ENCODE measurements around the gene ENTPD2.

Gene ENTPD2

DNA sequence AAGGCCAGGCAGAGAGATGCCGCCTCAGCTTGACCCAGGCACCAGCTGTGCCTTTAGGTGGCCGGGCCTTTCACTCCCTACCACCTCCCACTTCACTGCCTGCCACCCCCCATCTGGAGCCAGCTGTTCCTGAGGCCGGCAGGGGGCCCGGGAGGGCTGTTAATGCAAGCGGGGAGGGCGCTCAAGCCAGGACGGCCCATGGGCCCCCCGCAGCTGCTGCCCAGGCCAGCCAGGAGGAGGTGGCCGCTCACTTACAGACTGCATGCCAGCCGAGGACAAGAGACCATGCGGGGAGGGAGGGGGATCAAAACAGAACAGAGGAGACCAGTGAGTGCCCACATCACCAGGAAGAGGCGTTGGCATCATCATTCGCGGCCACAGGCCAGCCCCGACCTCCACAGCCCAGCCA is 30.3 kb downstream of the ENTPD2 start:
- H3K27me3 ChIP-seq (ENCODE audit: control insufficient read depth, insufficient read depth, low read length): peaks cover 17% of the 10 kb centered on the region
- H3K9ac ChIP-seq (ENCODE audit: low read length): no peak overlapping the region
- no peaks in the 10 kb centered on the region for H3K9me3 ChIP-seq (ENCODE audit: control insufficient read depth, insufficient read depth, low read depth, low read length)
- no peak overlapping the region for H3K27ac ChIP-seq (ENCODE audit: low read depth, low read length)
- no peaks in the 10 kb centered on the region for H3K36me3 ChIP-seq (ENCODE audit: control insufficient read depth, insufficient read depth, low read length)
- H3K4me1 ChIP-seq (ENCODE audit: control insufficient read depth, insufficient read depth, low read length): peaks cover 3% of the 10 kb centered on the region; the same call in 1 of the 2 replicates
- no peak overlapping the region for H3K4me3 ChIP-seq (ENCODE audit: low read depth, low read length)

DNA sequence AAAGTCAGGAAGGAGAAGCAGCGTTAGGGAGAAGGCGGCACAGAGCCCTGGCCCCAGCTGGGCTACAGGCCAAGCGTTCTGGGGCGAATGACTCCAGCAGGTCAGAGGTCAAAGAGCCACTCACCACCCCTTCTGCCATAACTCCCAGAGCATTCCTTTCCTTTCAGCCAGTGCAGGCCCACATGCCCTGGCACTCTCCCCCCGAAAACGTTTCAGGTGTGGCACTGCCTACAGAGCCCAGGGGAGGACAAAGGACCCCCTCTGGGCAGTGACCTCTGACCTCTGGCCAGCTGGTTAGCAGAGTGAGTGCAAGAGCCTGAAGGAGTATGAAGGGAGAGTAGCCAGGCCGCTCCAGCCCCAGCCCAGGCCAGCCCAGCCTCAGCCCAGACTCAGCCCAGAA is 30.7 kb downstream of the ENTPD2 start:
- H3K9me3 ChIP-seq (ENCODE audit: control insufficient read depth, insufficient read depth, low read depth, low read length): no peaks in the 10 kb centered on the region
- peaks cover 13% of the 10 kb centered on the region for H3K27me3 ChIP-seq (ENCODE audit: control insufficient read depth, insufficient read depth, low read length)
- no peaks in the 10 kb centered on the region for H3K36me3 ChIP-seq (ENCODE audit: control insufficient read depth, insufficient read depth, low read length)
- no peak overlapping the region for H3K27ac ChIP-seq (ENCODE audit: low read depth, low read length)
- peaks cover 3% of the 10 kb centered on the region; the same call in 1 of the 2 replicates for H3K4me1 ChIP-seq (ENCODE audit: control insufficient read depth, insufficient read depth, low read length)
- no peak overlapping the region for H3K4me3 ChIP-seq (ENCODE audit: low read depth, low read length)
- no peak overlapping the region for H3K9ac ChIP-seq (ENCODE audit: low read length)

DNA sequence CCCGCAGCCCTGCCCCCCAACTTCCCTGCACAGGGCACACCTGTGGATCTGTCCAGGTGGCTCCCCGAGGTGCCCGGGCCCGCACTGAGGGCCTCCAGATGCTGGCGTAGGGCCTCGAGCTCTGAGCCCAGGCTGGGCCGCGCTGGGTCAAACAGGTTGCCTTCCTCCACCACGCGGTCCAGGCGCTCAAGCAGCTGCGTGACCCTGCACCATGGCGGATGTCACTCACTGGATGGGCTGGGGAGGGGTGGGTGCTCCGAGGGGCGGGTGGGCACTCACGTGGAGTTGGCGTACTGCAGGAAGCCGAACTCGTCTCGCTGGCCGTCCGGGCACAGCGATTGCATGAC is 31.2 kb downstream of the ENTPD2 start:
- H3K27ac ChIP-seq (ENCODE audit: low read depth, low read length): no peak overlapping the region
- no peak overlapping the region for H3K4me3 ChIP-seq (ENCODE audit: low read depth, low read length)
- peaks cover 3% of the 10 kb centered on the region; the same call in 1 of the 2 replicates for H3K4me1 ChIP-seq (ENCODE audit: control insufficient read depth, insufficient read depth, low read length)
- H3K9me3 ChIP-seq (ENCODE audit: control insufficient read depth, insufficient read depth, low read depth, low read length): no peaks in the 10 kb centered on the region
- peaks cover 13% of the 10 kb centered on the region for H3K27me3 ChIP-seq (ENCODE audit: control insufficient read depth, insufficient read depth, low read length)
- H3K36me3 ChIP-seq (ENCODE audit: control insufficient read depth, insufficient read depth, low read length): no peaks in the 10 kb centered on the region
- H3K9ac ChIP-seq (ENCODE audit: low read length): no peak overlapping the region

DNA sequence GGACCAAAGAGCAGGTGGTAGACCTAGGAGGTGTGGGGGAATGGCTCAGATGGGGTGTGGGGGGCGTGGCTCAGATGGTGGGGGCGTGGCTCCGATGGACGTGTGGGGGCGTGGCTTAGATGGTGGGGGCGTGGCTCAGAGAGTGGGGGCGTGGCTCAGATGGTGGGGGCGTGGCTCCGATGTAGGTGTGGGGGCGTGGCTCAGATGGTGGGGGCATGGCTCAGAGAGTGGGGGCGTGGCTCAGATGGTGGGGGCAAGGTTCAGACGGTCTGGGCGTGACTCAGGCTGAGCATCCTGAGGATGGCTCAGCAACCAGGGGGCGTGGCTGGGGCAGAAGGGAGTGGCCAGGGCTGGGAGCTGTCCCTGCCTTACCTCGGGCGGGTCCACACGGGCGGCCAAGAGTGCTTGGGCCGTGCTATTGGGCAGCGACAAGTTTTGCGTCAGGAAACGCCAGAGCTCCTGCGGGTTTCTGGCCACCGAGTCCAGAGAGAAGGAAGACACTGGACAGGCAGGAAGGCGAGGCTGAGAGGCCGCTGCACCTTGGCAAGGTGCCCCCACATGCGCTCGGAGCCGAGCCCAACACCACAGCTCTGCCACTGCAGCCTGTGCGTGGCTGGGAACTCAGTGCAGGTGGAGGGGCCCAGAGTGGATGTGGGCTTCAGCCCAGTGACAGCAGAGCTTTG is 31.7 kb downstream of the ENTPD2 start:
- H3K9ac ChIP-seq (ENCODE audit: low read length): no peak overlapping the region
- H3K4me1 ChIP-seq (ENCODE audit: control insufficient read depth, insufficient read depth, low read length): peaks cover 3% of the 10 kb centered on the region; the same call in 1 of the 2 replicates
- no peaks in the 10 kb centered on the region for H3K9me3 ChIP-seq (ENCODE audit: control insufficient read depth, insufficient read depth, low read depth, low read length)
- 0 out of 2 replicates have a peak, but pooled peaks cover 3% of the 10 kb centered on the region for H3K36me3 ChIP-seq (ENCODE audit: control insufficient read depth, insufficient read depth, low read length)
- peaks cover 7% of the 10 kb centered on the region for H3K27me3 ChIP-seq (ENCODE audit: control insufficient read depth, insufficient read depth, low read length)
- H3K27ac ChIP-seq (ENCODE audit: low read depth, low read length): no peak overlapping the region
- no peak overlapping the region for H3K4me3 ChIP-seq (ENCODE audit: low read depth, low read length)

DNA sequence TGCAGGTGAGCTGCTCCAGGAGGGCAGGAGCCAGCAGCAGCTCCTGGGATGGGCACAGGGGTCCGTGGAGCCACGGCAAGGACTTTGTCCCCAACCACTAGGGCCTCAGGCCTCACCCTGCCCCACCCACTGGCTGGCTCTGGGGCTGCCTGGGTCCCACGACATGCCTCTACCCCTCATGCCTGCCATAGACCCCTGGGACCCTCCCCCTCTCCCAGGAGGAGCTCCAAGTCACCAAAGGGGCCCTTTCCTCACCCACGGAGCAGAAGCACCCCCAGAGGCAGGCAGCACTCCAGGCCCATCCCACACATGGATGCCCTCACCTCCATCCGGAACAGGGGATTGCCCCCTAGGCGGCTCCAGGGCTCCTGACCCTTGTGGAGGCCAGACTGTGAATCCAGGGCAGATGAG is 32.3 kb downstream of the ENTPD2 start:
- no peak overlapping the region for H3K27ac ChIP-seq (ENCODE audit: low read depth, low read length)
- H3K27me3 ChIP-seq (ENCODE audit: control insufficient read depth, insufficient read depth, low read length): peaks cover 2% of the 10 kb centered on the region; the same call in 1 of the 2 replicates
- no peak overlapping the region for H3K4me3 ChIP-seq (ENCODE audit: low read depth, low read length)
- no peaks in the 10 kb centered on the region for H3K9me3 ChIP-seq (ENCODE audit: control insufficient read depth, insufficient read depth, low read depth, low read length)
- no peak overlapping the region for H3K9ac ChIP-seq (ENCODE audit: low read length)
- H3K36me3 ChIP-seq (ENCODE audit: control insufficient read depth, insufficient read depth, low read length): 0 out of 2 replicates have a peak, but pooled peaks cover 4% of the 10 kb centered on the region
- H3K4me1 ChIP-seq (ENCODE audit: control insufficient read depth, insufficient read depth, low read length): peaks cover 3% of the 10 kb centered on the region; the same call in 1 of the 2 replicates

DNA sequence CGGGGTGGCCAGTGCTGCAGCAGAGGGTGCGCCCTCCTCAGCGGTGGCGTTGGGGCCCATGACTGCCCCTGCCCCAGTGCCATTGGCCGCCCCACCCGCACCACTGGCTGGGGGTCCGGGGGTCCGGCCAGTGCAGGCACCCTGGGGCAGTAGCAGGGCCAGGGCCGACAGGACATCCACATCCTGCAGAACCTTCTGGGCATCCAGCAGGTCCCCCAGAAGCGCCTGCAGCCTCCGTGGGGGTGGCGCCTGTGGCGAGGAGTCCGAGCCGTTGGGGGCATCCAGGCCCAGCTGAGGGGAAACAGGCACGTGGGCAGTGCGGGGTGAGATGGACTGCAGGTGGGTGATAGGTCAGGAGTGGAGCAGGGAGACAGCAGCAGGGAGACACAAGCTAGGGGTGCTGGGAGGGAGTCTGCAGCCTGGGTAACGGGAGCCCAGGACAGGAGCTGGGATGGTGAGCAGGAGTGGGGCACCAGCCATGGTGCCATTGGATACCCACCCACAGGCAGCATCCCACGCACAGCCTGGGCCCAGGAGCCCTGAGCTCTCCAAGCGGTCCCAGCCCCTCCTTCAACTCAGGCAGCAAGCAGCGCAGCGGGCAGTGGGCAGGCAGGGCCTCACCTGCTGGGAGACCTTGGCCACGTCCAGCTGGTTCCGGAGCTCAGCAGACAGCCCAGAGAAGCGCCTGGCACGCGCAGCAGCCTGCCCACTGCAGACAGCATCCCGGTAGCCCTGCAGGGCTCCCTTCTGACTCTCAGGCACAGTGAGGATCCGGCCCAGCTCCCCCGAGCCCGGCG is 32.9 kb downstream of the ENTPD2 start:
- Histone ChIP-seq H3K9ac (ENCODE audit: low read length) (no peak overlapping the region), H3K4me1 (ENCODE audit: control insufficient read depth, insufficient read depth, low read length) (peaks cover 3% of the 10 kb centered on the region; the same call in 1 of the 2 replicates), H3K9me3 (ENCODE audit: control insufficient read depth, insufficient read depth, low read depth, low read length) (no peaks in the 10 kb centered on the region), H3K27me3 (ENCODE audit: control insufficient read depth, insufficient read depth, low read length) (no peaks in the 10 kb centered on the region), H3K4me3 (ENCODE audit: low read depth, low read length) (no peak overlapping the region), H3K27ac (ENCODE audit: low read depth, low read length) (no peak overlapping the region), H3K36me3 (ENCODE audit: control insufficient read depth, insufficient read depth, low read length) (0 out of 2 replicates have a peak, but pooled peaks cover 4% of the 10 kb centered on the region)

DNA sequence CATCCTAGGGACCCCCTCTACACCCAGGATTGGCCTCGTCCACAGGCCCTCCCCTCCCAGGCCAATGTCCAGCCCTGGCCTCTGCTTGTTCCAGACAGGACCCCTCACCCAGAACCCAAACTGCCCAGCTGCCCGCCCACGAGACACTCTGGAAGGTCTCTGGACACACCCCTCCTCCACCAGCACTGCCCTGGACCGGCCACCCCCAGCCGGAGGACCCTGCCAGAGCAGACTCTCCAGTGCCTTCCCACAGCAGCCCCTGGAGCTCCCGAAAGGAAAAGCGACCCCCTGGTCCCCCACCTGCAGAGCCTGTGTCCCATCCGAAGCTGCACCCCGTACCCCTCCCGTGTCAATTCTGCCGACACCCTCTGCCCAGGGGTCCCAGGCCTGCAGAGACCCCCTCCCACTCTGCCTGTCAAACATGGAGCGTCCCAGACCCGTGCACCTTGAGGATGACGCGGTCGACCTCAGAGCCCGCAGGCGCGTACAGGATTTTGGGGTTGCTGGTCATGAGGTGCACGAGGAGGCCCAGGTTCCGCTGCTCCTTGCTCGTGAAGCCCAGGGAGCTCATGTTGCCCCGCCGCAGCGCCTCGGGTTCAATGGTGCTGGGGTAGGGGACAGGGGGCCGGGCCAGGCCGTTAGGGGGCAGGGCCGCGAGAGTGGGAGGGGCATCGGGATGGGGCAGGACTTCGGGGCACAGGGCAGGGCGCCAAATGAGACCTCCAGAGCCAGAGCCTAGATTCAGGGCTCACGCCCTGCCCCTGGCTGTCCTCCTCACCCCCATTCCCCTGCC is 33.8 kb downstream of the ENTPD2 start:
- Histone ChIP-seq H3K9me3 (ENCODE audit: control insufficient read depth, insufficient read depth, low read depth, low read length) (no peaks in the 10 kb centered on the region), H3K4me1 (ENCODE audit: control insufficient read depth, insufficient read depth, low read length) (peaks cover 3% of the 10 kb centered on the region; the same call in 1 of the 2 replicates), H3K4me3 (ENCODE audit: low read depth, low read length) (no peak overlapping the region), H3K9ac (ENCODE audit: low read length) (no peak overlapping the region), H3K36me3 (ENCODE audit: control insufficient read depth, insufficient read depth, low read length) (0 out of 2 replicates have a peak, but pooled peaks cover 4% of the 10 kb centered on the region), H3K27ac (ENCODE audit: low read depth, low read length) (no peak overlapping the region), H3K27me3 (ENCODE audit: control insufficient read depth, insufficient read depth, low read length) (no peaks in the 10 kb centered on the region)

DNA sequence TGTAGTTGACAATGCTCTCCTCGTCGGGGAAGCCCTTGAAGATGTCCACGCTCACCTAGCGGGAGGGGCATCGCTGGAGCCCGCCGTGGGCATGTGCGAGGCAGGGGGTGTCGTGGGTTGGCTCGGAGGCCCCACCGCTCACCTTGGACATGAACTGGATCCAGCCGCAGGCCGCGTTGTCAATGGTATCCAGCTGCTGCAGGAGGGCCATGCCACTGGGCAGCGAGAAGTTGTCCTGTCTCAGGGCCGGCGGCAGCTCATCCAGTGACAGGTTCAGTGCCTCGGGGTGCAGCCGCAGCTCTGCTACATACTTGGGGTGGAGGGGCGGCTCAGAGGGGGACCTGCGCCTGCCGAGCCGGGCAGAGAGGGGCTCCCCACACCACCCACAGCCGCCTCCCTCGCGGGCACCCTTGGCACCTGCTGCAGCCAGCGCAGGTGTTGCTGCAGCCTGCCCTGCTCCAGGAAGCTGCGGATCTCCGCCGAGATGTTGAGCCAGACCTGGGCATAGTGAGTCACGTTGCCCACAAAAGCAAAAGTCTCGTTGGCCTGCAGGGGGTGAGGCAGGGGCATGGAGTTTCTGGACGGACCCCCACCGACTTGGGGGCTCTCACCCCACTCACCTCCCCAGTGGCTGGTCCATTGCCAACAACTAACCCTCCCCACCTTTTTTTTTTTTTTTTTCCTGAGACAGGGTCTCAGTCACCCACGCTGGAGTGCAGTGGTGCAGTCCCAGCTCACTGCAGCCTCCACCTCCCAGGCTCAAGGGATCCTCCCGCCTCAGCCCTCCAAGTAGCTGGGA is 34.9 kb downstream of the ENTPD2 start:
- peaks cover 3% of the 10 kb centered on the region; the same call in 1 of the 2 replicates for H3K4me1 ChIP-seq (ENCODE audit: control insufficient read depth, insufficient read depth, low read length)
- no peak overlapping the region for H3K4me3 ChIP-seq (ENCODE audit: low read depth, low read length)
- no peak overlapping the region for H3K27ac ChIP-seq (ENCODE audit: low read depth, low read length)
- H3K27me3 ChIP-seq (ENCODE audit: control insufficient read depth, insufficient read depth, low read length): no peaks in the 10 kb centered on the region
- no peaks in the 10 kb centered on the region for H3K9me3 ChIP-seq (ENCODE audit: control insufficient read depth, insufficient read depth, low read depth, low read length)
- H3K36me3 ChIP-seq (ENCODE audit: control insufficient read depth, insufficient read depth, low read length): 0 out of 2 replicates have a peak, but pooled peaks cover 4% of the 10 kb centered on the region
- H3K9ac ChIP-seq (ENCODE audit: low read length): no peak overlapping the region

DNA sequence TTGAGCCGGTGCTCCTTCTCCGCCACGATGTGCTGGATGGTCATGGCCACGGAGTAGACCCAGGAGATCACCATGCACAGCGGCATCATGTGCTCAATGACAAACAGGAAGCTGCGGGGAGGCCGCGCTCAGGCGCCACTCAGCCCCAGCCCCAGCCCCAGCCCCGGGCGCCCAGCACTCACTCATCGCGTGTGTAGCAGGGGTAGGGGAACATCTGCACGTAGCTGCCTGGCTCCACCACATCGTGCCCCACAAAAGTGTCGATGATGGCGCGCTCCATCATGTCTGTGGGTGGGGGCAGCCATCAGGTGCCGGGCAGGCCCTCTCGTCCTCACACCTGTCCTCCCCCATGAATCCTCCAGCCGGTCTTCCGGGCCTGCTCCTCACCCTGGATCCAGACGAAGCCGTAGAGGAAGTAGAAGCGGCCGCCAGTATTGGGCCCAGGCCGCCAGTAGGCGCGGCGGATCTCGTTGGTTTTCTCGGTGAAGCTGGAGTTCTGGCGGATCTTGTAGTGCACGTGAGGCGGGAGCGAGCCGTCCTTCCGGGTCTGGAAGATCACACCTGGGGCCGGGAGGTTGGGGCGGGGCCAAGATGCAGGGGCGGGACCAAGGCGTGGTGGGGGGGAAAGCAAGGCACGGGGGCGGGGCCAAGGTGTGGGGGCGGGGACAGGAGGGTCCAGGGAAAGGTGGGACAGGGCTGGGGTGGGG is 35.9 kb downstream of the ENTPD2 start:
- no peak overlapping the region for H3K27ac ChIP-seq (ENCODE audit: low read depth, low read length)
- H3K27me3 ChIP-seq (ENCODE audit: control insufficient read depth, insufficient read depth, low read length): no peaks in the 10 kb centered on the region
- 0 out of 2 replicates have a peak, but pooled peaks cover 4% of the 10 kb centered on the region for H3K36me3 ChIP-seq (ENCODE audit: control insufficient read depth, insufficient read depth, low read length)
- H3K9me3 ChIP-seq (ENCODE audit: control insufficient read depth, insufficient read depth, low read depth, low read length): no peaks in the 10 kb centered on the region
- H3K9ac ChIP-seq (ENCODE audit: low read length): no peak overlapping the region
- peaks cover 3% of the 10 kb centered on the region; the same call in 1 of the 2 replicates for H3K4me1 ChIP-seq (ENCODE audit: control insufficient read depth, insufficient read depth, low read length)
- H3K4me3 ChIP-seq (ENCODE audit: low read depth, low read length): no peak overlapping the region

DNA sequence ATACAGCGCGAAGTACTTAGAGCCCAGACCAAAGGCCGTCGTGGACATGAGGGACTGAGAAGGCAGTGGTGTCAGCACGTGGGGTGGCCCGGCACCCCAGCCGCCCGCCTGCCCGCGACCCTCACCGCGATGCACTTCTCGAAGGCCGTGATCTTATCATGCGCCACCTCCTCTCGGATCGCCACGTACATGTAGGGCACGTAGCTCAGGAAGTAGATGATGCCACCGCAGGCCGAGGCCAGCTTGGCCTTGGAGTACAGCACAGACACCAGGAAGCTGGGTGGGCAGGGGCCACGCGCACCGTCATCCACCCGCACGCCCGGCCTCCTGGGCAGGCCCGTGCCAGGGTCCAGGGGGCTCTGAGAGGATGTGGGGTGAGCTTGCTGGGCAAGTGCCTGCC is 36.8 kb downstream of the ENTPD2 start:
- Histone ChIP-seq H3K36me3 (ENCODE audit: control insufficient read depth, insufficient read depth, low read length) (0 out of 2 replicates have a peak, but pooled peaks cover 4% of the 10 kb centered on the region), H3K27ac (ENCODE audit: low read depth, low read length) (no peak overlapping the region), H3K4me3 (ENCODE audit: low read depth, low read length) (no peak overlapping the region), H3K9me3 (ENCODE audit: control insufficient read depth, insufficient read depth, low read depth, low read length) (no peaks in the 10 kb centered on the region), H3K9ac (ENCODE audit: low read length) (no peak overlapping the region), H3K27me3 (ENCODE audit: control insufficient read depth, insufficient read depth, low read length) (no peaks in the 10 kb centered on the region; the same call in 1 of the 2 replicates), H3K4me1 (ENCODE audit: control insufficient read depth, insufficient read depth, low read length) (no peaks in the 10 kb centered on the region)
